ENCODE measurements around the gene ZNF827.

- TF ChIP-seq CTCF (IDR thresholded peaks at IDR 0.05 in 4 of 5, conservative IDR thresholded peaks at IDR 0.05 in 1 of 5), result no peak
- no peak for TF ChIP-seq POLR2A (IDR thresholded peaks at IDR 0.05)
These were observed 55.4 kb downstream of the ZNF827 start for GRCh38 chr4:145883101-145883694.

All from gastrocnemius medialis (tissue), 4 donors.